Uterus (tissue), 4 donors: ENCODE measurements around the gene CPED1. TPM values are rescaled to one million over a fixed set of nuclear protein-coding genes. Genes with fewer than 3 reads are reported as not detected.

Experiments used
- DNase-seq, 2 donors: peaks; one replicate each; pipeline ENCODE4 v3.0.0-alpha.2; 2019 to 2020
- H3K27ac ChIP-seq, 2 donors: fragments of 200-600 bp; sonication (generic); 1 replicate in 1 of 2; 2 replicates in 1 of 2; pipeline ENCODE4 v1.5.1; 2016 to 2018
- H3K27me3 ChIP-seq, 2 donors: fragments of 200-600 bp; sonication (generic); one replicate each; pipeline ENCODE4 v1.5.1; 2018 to 2019; ENCODE audit warnings: control low read depth in 1 of 2
- H3K36me3 ChIP-seq, 2 donors: fragments of 200-600 bp; sonication (generic); one replicate each; pipeline ENCODE4 v1.5.1; 2019; ENCODE audit warnings: control low read depth in 1 of 2
- H3K4me1 ChIP-seq, 2 donors: fragments of 200-600 bp; sonication (generic); one replicate each; pipeline ENCODE4 v1.5.1; 2018 to 2019; ENCODE audit warnings: control low read depth in 1 of 2
- H3K4me3 ChIP-seq, 2 donors: fragments of 200-600 bp; sonication (generic); 1 replicate in 1 of 2; 2 replicates in 1 of 2; pipeline ENCODE4 v1.5.1; 2018 to 2019; ENCODE audit warnings: mild to moderate bottlenecking in 1 of 2
- H3K9me3 ChIP-seq, 2 donors: fragments of 200-600 bp; sonication (generic); one replicate each; pipeline ENCODE4 v1.5.1; 2019; ENCODE audit warnings: control low read depth in 1 of 2
- POLR2A ChIP-seq, 2 donors: fragments of 450-650 bp; IDR thresholded peaks; one replicate each; pipeline ENCODE4 v1.6.1; 2016; ENCODE audit warnings: antibody characterized with exemption in 2 of 2, mild to moderate bottlenecking in 1 of 2, moderate library complexity in 1 of 2
- intact Hi-C: fragments of 100-400 bp; cut with DNase I; formaldehyde crosslinking; loops from one replicate; pipeline ENCODE4 v1.15.1; 2023; ENCODE audit warnings: low total_unique reads
- total RNA-seq, 4 donors: library from RNA; depleted of rRNA in 3 of 4; stranded (reverse); fragments of >200 nt in 3 of 4; gene quantifications; one replicate each; pipeline versions ENCODE4 v1.1.0 to v1.2.4, GENCODE V29; 2014 to 2023
- TF ChIP-seq, protein P1 (sequence below), 4 experiments: fragments of 200-600 bp in 2 of 4; fragments of 450-650 bp in 2 of 4; sonication (generic) in 2 of 4; IDR thresholded peaks; one replicate each; pipeline ENCODE4 v1.5.1; 2016 to 2019; ENCODE audit warnings: antibody characterized with exemption in 4 of 4, mild to moderate bottlenecking in 2 of 4, moderate library complexity in 1 of 4
- donor health status: DM: yes; HTN: yes; CAD: no.

The CPED1 gene
- total RNA-seq, 4 donors from 2014 or later: 47.4 to 194 (median 59.2) TPM

DNA sequence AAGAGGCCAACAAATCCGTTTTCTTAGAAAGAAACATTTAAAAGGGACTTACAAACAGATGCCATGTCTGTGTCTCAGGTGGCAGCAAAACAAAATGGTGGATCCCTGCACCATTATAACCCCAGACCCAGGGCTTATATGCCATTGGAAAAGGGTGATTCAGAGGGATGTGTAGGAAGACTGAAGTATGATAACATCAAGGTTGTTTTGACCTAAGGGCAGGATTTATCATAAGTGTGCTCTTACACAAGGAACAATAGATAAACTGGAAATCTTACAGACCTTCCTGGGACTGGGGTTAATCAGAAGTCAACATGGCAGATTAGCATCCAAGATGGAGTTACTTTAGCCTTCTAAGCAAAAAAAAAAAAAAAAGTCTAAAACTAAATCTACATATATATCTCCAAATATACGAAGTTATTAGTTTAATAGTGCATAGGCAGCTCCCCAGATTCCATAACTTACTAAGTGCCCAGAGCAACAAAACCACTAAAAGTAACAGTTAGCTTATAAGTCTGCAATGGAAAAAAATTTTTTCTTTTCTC is 306.0 kb downstream of the CPED1 start:
- no peak overlapping the region for H3K4me3 ChIP-seq
- TF ChIP-seq, protein P1, sequence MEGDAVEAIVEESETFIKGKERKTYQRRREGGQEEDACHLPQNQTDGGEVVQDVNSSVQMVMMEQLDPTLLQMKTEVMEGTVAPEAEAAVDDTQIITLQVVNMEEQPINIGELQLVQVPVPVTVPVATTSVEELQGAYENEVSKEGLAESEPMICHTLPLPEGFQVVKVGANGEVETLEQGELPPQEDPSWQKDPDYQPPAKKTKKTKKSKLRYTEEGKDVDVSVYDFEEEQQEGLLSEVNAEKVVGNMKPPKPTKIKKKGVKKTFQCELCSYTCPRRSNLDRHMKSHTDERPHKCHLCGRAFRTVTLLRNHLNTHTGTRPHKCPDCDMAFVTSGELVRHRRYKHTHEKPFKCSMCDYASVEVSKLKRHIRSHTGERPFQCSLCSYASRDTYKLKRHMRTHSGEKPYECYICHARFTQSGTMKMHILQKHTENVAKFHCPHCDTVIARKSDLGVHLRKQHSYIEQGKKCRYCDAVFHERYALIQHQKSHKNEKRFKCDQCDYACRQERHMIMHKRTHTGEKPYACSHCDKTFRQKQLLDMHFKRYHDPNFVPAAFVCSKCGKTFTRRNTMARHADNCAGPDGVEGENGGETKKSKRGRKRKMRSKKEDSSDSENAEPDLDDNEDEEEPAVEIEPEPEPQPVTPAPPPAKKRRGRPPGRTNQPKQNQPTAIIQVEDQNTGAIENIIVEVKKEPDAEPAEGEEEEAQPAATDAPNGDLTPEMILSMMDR (IDR thresholded peaks at IDR 0.05): no peak
- no peak for TF ChIP-seq POLR2A (IDR thresholded peaks at IDR 0.05)
- H3K27me3 ChIP-seq: no peaks in the 10 kb centered on the region
- intact Hi-C loops: no loop called here
- no peaks in the 10 kb centered on the region for H3K4me1 ChIP-seq
- no peak for DNase-seq
- H3K36me3 ChIP-seq: no peaks in the 10 kb centered on the region
- H3K9me3 ChIP-seq: no peaks in the 10 kb centered on the region
- H3K27ac ChIP-seq: no peak overlapping the region

DNA sequence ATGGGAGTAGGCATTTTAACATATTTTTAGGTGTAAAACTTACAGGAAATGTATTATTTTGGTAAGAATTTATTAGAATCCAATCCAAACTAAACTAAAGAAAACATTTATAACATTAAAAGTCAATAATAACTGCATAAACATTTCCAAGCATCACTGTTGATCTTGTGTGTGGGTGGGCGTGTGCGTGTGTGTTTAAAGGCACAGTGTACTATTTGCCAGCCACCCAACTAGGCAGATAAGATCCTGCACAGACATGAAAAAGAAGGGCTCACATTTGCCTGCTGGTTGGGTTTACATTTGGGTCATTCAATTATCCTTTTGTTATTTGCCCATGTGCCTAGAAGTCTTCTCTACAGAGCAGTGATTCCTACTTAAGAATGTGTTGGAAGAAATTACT is 309.3 kb downstream of the CPED1 start:
- intact Hi-C loops: no loop called here

DNA sequence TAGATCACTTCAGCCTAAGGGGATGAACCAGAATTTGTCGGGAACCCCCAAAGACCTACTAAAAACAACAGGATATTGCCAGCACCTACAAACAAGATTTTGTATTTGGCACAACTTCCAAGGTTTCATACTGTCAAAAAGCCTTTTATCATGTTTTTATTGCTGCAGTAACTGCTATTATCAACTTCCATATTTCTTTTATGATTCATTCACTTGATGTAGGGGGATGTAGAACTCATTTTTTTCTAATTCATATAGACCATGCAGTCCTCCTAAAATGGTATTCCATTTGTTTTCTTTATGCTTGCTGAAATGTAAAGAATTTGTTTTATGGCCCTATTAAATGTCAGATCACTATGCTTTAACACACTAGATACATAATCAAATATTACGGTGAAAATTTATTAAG is 310.3 kb downstream of the CPED1 start:
- Histone ChIP-seq H3K4me3 (no peak overlapping the region), H3K36me3 (no peaks in the 10 kb centered on the region), H3K27me3 (no peaks in the 10 kb centered on the region), H3K9me3 (no peaks in the 10 kb centered on the region), H3K27ac (no peak overlapping the region), H3K4me1 (no peaks in the 10 kb centered on the region)
- no peak for TF ChIP-seq POLR2A (IDR thresholded peaks at IDR 0.05)
- TF ChIP-seq, protein P1 (IDR thresholded peaks at IDR 0.05): no peak
- intact Hi-C loops: no loop called here
- no peak for DNase-seq

More for the DNA sequence above, 309.3 kb downstream of the CPED1 start:
- Histone ChIP-seq H3K9me3 (no peaks in the 10 kb centered on the region), H3K36me3 (no peaks in the 10 kb centered on the region), H3K4me3 (no peak overlapping the region), H3K27ac (no peak overlapping the region), H3K4me1 (no peaks in the 10 kb centered on the region), H3K27me3 (no peaks in the 10 kb centered on the region)
- TF ChIP-seq, protein P1 (IDR thresholded peaks at IDR 0.05): no peak
- no peak for TF ChIP-seq POLR2A (IDR thresholded peaks at IDR 0.05)
- DNase-seq: no peak

DNA sequence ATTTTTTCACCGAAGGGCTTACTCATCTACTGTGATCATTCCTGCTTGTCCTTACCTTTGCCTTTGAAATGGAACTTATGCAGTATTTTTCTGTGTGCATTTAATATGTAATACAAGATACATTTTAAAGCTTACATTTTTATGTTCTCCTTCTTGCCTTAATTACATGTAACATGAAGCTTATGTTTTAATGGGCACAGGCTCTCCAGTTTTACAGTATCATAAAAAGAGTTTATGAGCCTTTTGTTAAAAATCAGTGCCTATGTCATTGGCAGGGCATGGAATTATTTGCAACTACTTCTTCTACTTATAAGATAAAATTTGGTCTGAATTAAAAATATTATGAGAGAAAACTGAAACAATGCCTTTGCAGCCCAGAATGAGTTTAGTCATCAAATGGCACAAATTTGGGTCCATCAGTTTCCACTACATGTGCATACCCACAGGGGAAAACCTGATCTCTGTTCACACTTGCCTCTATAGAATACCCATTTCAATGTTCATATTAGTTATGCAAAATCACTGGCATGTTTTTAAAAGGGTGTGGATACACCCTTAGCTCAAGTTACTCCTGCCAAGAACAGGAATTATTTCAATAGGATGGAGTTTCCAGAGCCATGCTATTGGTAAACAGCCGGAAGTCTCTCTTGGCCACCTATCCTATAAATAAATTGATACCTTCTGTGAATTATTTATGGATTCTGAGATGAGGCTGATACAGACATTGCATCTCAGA is 312.3 kb downstream of the CPED1 start:
- Histone ChIP-seq H3K27me3 (no peaks in the 10 kb centered on the region), H3K27ac (no peak overlapping the region), H3K36me3 (no peaks in the 10 kb centered on the region), H3K9me3 (no peaks in the 10 kb centered on the region), H3K4me1 (no peaks in the 10 kb centered on the region), H3K4me3 (no peak overlapping the region)
- intact Hi-C loops: no loop called here
- no peak for DNase-seq
- TF ChIP-seq, protein P1 (IDR thresholded peaks at IDR 0.05): no peak
- TF ChIP-seq POLR2A (IDR thresholded peaks at IDR 0.05): no peak

DNA sequence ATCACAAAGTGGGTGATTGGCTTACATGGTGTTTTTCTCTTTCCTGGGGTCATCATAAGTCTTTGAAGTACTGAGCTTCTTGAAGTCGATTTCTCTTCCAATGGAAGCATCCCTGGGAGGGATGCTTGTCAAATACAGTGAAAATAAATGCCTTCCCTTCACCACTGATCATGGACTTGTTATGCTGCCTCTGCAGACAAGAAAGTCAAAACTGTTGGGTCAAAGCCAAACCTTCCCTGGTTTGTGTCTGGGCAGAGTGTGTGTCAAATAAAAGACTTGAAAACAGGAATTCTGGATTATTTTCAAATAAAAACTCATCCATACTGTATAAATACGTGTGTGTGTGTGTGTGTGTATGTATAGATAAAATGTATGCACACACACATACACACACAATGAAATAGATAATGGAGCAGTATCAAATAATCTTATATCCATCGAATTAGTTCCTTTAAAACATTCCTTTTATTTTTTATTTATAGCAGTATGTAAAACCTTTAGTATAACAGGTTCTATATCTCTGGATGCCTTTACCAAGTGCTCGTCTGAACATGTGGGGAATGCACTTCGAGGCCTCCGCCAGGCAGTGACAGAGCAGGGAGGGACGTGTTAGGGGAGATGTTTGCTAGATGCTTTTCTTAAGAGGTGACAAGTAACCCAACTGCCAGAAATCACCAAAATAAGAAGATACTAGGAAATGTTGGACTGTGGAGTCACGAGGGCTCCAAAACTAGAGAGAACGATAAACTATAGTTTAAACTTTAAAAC is 313.1 kb downstream of the CPED1 start:
- no peak for DNase-seq
- no peak overlapping the region for H3K4me3 ChIP-seq
- no peaks in the 10 kb centered on the region for H3K27me3 ChIP-seq
- intact Hi-C loops: no loop called here
- no peak for TF ChIP-seq POLR2A (IDR thresholded peaks at IDR 0.05)
- TF ChIP-seq, protein P1 (IDR thresholded peaks at IDR 0.05): no peak
- H3K27ac ChIP-seq: no peak overlapping the region
- no peaks in the 10 kb centered on the region for H3K4me1 ChIP-seq
- H3K9me3 ChIP-seq: no peaks in the 10 kb centered on the region
- H3K36me3 ChIP-seq: no peaks in the 10 kb centered on the region
